Suppressor macrophage treated with lipopolysaccharide for 4 hours (primary cell): ENCODE results near the gene TOP2B.

Experiments used
- DNase-seq: peaks from one replicate; pipeline ENCODE4 v3.0.0-alpha.2; 2020

The TOP2B gene

DNA sequence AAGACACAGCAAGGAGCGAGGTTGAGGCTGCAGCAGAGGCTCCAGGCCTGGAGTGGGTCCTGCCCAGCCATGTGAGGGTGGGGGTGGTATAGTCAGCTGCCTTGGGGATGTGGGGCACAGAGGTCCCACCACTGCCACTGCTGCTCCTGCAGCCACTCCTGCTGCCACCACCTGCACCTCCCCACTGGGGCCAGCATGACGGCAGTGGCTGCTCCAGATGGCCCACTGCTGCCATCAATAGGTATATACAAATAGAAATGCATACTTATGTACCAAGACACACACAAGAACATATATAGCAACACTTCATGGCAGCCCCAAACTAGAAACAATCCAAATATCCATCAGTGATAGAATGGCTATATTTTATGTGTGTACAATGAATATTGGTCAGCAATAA, 10.0 kb upstream of the TOP2B start:
- DNase-seq, result no peak

DNA sequence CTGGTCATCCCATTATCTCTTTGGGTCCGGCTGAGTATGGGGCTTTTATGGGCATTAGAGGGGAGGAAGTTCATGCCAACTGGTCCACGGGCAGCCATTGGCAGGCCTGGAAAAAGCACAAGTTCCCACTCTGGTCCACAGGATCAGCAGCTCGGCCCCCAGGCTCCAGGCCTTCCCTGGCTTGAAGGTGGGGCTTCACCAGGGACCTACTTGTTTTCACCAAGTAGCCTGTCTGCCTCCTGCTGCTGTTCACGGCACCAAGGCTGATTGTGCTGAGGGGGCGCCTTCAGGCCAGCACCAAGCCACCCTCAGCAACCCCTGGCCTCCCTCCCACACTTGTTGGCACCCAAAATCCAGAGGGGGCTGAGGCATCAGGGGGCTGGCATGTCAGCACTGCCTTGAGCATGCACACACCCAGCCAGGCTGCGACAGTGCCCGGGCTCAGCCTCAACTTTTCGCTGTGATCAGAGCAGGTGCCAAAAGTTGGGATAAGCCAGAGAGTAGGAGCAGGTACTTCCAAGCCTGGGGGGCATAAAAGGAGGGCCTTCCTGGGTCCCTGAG, 9.1 kb upstream of the TOP2B start:
- no peak for DNase-seq

DNA sequence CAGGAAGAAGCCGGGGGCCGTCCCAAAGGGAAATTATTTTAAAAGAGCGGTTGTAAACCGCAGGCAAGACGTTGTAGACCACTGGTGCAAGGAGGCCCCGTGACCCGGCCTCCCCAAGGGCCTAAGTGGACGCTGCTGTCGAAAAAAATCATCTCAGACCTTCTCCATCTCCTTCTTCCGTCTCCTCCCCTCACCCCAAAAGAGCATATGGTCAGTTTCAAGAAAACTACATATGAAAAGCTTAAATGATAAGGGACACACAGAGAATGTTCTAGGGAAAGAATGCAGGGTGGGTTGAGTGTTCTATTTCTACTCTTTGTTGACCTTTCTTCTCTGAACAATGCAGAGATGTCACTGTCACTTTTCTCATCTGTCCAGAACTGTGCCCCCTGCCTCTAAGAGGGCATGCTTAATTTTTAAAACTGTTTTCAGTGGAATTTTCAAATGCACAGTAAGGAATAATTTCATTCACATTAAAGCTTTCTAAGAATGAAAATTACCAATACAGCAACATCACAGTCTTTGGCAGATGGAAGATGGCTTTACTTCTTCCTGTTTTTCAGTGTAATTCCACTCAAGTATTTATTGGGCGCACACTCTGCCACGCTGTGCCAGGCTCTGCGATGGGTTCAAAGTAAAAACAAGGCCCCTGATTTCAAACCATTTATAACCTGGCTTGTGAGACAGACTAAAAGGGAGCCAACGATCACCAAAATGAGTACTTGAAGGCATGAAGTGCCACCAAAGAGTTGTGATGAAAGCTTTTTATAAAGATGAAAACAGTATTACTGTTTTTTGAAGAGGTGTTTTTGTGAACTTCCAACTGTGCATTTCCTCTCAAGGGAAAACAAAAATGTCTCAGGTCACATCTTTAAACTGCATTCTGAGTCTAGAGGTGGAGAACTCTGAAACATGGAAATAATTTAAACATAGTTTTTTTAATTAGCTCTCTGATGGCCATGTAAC, 891 bp upstream of the TOP2B start:
- DNase-seq, result peak; percentile 44

DNA sequence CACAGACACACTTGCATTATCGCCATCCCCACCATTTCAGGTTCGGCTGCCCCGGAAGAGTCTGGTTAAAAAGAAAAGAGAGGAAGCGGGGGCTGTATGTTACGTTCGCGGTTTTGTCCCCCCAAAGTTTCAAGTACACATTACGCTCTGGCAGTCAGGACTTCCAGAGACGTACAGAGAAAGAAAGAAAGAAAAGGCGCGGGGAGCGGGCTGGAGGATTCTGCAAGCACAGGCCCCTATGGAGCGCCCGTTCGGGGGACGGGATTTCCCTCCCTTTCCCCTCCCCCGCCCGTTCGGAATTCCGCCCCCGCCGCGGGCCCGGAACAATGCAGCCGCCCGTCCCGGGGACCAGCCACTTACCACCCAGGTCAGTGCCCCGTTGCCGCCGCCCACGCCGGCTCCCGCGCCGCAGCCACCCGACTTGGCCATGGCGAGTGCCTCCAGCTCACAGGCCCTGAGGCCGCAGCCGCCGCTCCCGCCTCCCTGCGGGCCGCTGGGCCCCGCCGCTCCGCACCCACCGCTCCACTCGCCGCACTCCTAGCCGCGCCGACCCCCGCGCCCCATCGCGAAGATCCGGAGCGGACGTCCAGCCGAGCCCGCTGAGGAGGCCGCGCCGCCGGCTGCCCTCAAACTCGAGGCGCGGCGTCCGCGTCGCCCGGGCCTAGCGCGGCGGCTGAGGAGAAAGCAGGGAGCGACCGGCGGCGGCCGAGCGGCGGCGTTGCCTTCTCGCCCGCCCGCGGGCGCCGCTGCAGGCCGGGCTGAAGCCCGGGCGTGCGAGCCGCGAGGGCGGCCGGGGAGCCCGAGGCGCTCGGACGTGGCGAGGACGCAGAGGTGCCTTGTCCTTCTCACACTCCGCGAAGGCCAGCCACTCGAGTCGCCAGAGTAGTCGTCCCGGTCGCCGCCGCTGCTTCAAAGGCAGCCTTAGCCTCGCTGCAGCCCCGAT, 567 bp downstream of the TOP2B start:
- peak; percentile 71 for DNase-seq

- DNase-seq, result peak; percentile 41
These were observed 1.3 kb downstream of the TOP2B start for GRCh38 chr3:25663347-25663868.

DNA sequence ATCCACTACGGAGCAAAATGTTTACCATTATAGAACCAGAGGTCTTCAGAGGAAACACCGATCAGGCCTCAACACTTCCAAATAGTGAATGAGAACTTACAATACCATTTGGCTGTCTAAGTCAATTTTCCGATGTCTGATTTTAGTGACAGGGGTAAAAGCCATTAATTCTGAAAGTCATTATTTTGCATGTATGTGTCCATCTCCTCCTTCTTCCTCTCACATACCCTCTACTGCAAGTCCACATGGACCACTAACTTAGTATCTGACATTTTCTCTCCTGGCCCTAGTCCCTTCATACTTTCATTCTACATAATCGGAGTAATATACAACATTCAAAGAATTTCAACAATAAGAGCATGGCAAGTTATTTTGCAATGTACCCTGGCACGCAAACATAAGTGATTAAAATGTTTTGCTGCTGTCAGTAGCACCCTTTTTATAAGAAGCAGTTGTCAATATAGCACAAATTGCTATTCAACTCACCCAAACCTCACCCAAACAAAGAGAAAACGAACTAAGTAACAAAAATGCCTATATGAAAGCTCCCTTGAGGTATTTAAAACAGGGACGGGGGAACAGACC, 1.9 kb downstream of the TOP2B start:
- no peak for DNase-seq

- no peak for DNase-seq
These were observed 2.8 kb downstream of the TOP2B start for GRCh38 chr3:25661694-25662437.

- DNase-seq, result no peak
These were observed 5.9 kb downstream of the TOP2B start for GRCh38 chr3:25658836-25659235.

GRCh38 chr3:25657293-25657692, 7.4 kb downstream of the TOP2B start:
- no peak for DNase-seq

- peak; percentile 17 for DNase-seq
These were observed 9.0 kb downstream of the TOP2B start for GRCh38 chr3:25655659-25656058.

GRCh38 chr3:25654576-25654975, 10.1 kb downstream of the TOP2B start:
- DNase-seq, result no peak

GRCh38 chr3:25653322-25653721, 11.4 kb downstream of the TOP2B start:
- DNase-seq, result no peak

DNA sequence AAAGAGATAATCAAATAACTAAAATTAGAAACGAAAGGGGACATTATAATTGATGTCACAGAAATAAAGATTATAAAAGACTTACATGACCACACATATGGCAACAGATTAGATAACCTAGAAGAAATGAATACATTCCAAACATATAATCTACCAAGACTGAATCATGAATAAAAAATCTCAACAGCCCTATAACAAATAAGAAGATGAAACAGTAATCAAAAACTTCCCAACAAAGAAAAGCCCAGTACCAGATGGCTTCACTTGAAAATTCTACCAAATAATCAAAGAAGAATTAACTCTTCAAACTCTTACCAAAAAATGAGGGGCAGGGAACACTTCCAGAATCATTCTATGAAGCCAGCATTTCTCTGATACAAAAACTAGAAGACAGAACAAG, 11.8 kb downstream of the TOP2B start:
- no peak for DNase-seq

DNA sequence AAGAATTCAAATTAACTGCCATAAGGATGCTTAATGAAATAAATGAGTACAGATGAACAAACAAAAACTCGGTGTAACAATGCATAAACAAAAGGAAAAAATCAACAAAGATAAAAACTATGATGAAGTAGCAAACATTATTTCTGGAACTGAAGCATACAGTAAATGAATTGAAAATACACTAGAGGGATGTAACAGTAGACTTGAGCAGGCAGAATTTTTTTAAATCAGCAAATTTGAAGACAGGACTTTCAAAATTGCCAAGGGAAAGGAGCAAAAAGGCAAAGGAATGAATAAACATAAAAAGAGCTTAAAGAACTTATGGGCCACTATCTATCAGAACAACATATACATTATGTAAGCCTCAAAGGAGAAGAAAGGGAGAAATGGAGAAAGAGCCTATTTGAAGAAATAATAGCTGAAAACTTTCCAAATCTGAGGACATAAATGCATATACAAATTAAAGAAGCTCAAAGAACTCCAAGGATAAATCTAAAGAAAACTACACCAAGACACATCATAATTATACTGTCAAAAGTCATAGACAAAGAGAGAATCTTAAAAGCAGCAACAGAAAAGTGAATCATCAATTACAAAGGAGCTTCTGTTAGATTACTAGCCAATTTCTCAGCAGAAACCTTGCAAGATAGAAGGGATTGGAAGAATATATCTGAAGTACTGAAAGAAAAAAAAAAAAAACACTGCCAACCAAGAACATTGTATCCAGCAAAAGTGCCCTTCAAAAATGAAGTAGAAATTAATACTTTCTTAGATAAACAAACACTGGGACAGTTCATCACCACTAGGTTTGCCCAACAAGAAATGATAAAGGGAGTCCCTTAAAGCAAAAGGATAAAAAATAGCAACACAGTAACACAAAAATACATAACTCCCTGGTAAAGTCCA, 15.5 kb downstream of the TOP2B start:
- DNase-seq, result no peak

- peak; percentile 91 for DNase-seq
These were observed 16.6 kb downstream of the TOP2B start for GRCh38 chr3:25648107-25648535.

DNA sequence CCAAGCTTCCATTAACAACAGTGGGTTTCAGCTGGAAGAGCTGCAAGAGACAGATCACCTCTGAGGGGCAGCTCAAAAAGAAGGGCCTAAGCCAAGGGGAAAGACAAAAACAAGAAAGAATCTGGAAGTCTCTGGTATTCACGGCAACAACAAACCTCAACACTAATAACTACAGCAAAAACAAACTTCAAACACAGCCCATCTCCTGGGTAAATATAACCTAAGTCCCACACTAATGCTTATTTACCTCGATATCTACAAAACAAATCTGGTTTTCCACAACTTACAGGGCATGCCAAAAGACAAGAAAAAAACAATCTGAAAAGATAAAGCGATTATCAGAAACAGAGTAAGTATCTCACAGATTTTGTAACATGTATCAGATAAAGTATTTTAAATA, 29.7 kb downstream of the TOP2B start:
- DNase-seq, result no peak

DNA sequence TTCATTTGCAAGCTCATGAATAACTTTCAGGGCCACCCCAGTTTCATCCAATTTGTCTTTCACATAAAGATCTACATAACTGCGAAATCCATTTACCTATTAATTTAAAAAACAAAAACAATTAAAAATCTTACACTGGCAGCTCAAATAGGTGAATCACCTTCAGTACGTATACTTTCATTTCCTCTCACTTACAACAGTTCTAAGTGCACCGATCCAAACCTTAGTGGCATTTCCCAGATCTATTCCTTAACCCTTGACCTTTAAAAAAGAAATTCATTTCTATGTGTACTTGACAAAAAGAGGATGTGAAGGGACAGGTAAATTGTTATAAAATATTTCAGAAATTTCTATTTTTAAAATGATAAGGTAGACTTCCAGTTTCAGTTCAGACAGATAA, 30.8 kb downstream of the TOP2B start:
- DNase-seq, result no peak

- no peak for DNase-seq
These were observed 32.7 kb downstream of the TOP2B start for GRCh38 chr3:25631989-25632388.

DNA sequence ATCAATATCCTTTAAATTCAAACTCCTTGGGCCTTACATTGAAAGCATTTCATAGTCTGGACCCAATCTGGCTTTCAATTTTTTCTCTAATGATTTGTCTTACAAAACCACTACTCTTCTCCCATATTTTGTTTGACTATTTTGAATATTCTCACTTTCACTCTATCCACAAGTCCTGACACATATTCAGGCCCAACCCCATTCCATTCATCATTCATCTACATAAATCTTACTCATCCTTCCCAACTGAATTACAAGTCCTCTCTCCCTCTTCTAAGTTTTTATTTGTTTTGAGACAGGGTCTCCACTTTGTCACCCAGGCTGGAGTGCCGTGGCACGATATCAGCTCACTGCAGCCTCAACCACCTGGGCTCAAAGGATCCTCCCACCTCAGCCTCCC, 43.6 kb downstream of the TOP2B start:
- no peak for DNase-seq

GRCh38 chr3:25620493-25620892, 44.2 kb downstream of the TOP2B start:
- no peak for DNase-seq

GRCh38 chr3:25619382-25619781, 45.3 kb downstream of the TOP2B start:
- no peak for DNase-seq
